Cardiac fibroblast (primary cell): ENCODE results near the gene DCAF12.

Experiments used
- DNase-seq, 2 donors: peaks; one replicate each; pipeline versions ENCODE4 v3.0.0 to v3.0.0-alpha.2; 2010; ENCODE audit warnings: low read depth in 2 of 2
- H3K4me3 ChIP-seq, 2 donors: replicated peaks in 1 of 2; 1 replicate in 1 of 2; 2 replicates in 1 of 2; pipeline ENCODE4 v1.5.1; 2011; ENCODE audit warnings: low read depth in 2 of 2, low read length in 2 of 2, mild to moderate bottlenecking in 2 of 2, moderate library complexity in 1 of 2
- CTCF ChIP-seq: IDR thresholded peaks from one replicate; pipeline ENCODE4 v1.5.1; 2011; ENCODE audit warnings: low read depth, mild to moderate bottlenecking, low read length, inconsistent platforms

Gene DCAF12

DNA sequence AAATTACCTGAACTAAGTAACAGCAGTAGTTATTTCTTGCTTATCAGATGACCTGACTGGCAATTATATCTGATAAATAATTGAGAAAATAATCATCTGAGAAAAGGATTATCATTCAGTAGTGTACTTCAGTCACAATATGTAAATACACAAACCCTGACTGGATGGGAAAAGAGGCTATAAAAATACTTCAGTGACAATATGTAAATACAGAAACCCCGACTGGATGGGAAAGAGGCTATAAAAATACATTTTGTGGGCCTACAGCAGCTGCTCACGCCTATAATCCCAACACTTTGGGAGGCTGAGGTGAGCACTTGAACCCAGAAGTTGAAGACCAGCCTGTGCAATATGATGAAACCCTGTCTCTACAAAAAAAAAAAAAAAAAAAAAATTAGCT is 88.9 kb downstream of the DCAF12 start:
- H3K4me3 ChIP-seq = no peak overlapping the region
- TF ChIP-seq CTCF = no peak
- DNase-seq = no peak

DNA sequence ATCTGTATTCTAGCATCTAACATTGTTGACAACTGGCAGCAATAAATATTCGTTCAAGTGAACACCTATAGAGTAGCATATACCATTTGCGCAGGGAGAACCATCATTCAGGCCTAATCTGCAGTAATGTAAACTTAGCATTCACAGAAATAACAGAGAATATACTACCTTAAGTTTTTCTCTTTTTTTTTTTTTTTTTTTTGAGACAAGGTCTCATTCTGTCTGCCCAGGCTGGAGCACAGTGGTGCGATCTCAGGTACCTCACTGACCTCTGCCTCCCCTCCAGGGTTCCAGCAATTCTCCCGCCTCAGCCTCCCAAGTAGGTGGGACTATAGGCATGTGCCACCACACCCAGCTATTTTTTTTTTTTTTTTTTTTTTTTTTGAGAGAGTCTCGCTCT is 89.9 kb downstream of the DCAF12 start:
- H3K4me3 ChIP-seq = no peak overlapping the region
- no peak for TF ChIP-seq CTCF
- no peak for DNase-seq
